A549 (cell line): ENCODE measurements around the gene FBXL7.

Experiments used
- CTCF ChIP-seq: fragments of >200 bp; sonication (Bioruptor Twin); formaldehyde crosslinking; IDR thresholded peaks from 3 replicates; pipeline ENCODE4 v1.5.1; 2016
- POLR2A ChIP-seq: IDR thresholded peaks from 2 replicates; pipeline ENCODE4 v1.6.1; 2012; ENCODE audit warnings: mild to moderate bottlenecking, low read length
- RCOR1 ChIP-seq: fragments of 150-350 bp; IDR thresholded peaks from 2 replicates; pipeline ENCODE4 v1.6.1; 2014; ENCODE audit warnings: antibody characterized with exemption, low read length, low read depth
- SMC3 ChIP-seq: fragments of >200 bp; sonication (Bioruptor Twin); formaldehyde crosslinking; IDR thresholded peaks from 3 replicates; pipeline ENCODE4 v1.6.1; 2018; ENCODE audit warnings: inconsistent platforms

GRCh38 chr5:15604986-15605385 lies 105.0 kb downstream of the FBXL7 start:
- TF ChIP-seq POLR2A: no peak
- TF ChIP-seq SMC3: no peak
- no peak for TF ChIP-seq CTCF
- TF ChIP-seq RCOR1: no peak
